Thoracic aorta (tissue), 2 donors: ENCODE measurements around the gene MRE11. TPM values are rescaled to one million over a fixed set of nuclear protein-coding genes. Genes with fewer than 3 reads are reported as not detected.
A peak's percentile ranks its signal among the peaks of the same experiment; 100 is the strongest.

Experiments
- ATAC-seq: fragments of 150-250 bp; one replicate; pipeline ENCODE4 v1.8.0; 2017; ENCODE audit warnings: low read depth; ENCODE audit not compliant: insufficient number of reproducible peaks, low FRiP score
- DNase-seq: peaks from one replicate; pipeline ENCODE4 v3.0.0-alpha.2; 2020; ENCODE audit warnings: low spot score
- H3K27ac ChIP-seq, 2 donors: fragments of 200-600 bp; sonication (generic); 1 replicate in 1 of 2; 2 replicates in 1 of 2; pipeline ENCODE4 v1.5.1; 2016; ENCODE audit warnings: mild to moderate bottlenecking in 2 of 2, moderate library complexity in 2 of 2
- H3K27me3 ChIP-seq: fragments of 200-600 bp; sonication (generic); replicated peaks from 2 replicates; pipeline ENCODE4 v1.6.0; 2016; ENCODE audit warnings: mild to moderate bottlenecking; ENCODE audit not compliant: insufficient read depth
- H3K36me3 ChIP-seq: fragments of 200-600 bp; sonication (generic); one replicate; pipeline ENCODE4 v1.5.1; 2016
- H3K4me1 ChIP-seq, 2 donors: fragments of 200-600 bp; sonication (generic); 1 replicate in 1 of 2; 2 replicates in 1 of 2; pipeline versions ENCODE4 v1.5.1 to v1.6.0; 2016; ENCODE audit warnings: low read depth in 2 of 2, mild to moderate bottlenecking in 1 of 2; ENCODE audit not compliant: control insufficient read depth in 1 of 2
- H3K4me3 ChIP-seq: fragments of 200-600 bp; sonication (generic); 2 replicates; pipeline ENCODE4 v1.5.1; 2016; ENCODE audit warnings: mild to moderate bottlenecking
- H3K9me3 ChIP-seq: fragments of 200-600 bp; sonication (generic); 2 replicates; pipeline ENCODE4 v1.5.1; 2016
- total RNA-seq, 2 donors: library from RNA; depleted of rRNA; stranded (reverse); fragments of >200 nt; gene quantifications; one replicate each; pipeline versions ENCODE4 v1.1.0 to v1.2.3, GENCODE V29; 2016
- TF ChIP-seq, protein P1 (sequence below): fragments of 200-600 bp; sonication (generic); IDR thresholded peaks from one replicate; pipeline ENCODE4 v1.5.1; 2019; ENCODE audit warnings: antibody characterized with exemption

The MRE11 gene
- total RNA-seq, 2 donors from 2014 or later, result 7.9 to 12.6 TPM

DNA sequence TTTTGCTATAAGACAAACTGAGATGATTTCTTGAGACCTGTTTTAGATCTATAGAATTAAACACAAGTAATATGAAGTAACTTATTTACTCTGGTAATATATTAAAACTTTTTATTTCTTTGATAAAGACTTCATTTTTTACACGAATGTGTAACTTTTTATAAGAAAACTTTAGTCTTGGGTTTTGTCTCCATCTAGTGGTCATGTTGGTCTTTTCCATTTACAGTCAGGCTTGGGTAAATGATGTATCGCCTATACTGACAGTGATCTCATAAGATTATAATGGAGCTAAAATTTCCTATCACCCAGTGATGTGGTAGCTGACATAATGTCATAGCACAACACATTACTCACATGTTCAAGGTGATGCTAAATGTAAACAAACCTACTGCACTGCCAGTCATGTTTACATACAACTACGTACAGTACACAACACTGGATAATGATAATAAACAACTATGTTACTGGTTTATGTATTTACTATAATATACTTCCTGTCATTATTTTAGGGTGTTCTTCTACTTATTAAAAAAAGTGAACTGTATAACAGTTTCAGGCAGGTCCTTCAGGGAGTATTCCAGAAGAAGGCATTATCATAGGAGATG is 11.1 kb upstream of the MRE11 start:
- DNase-seq, result no peak
- no peak overlapping the region for H3K27ac ChIP-seq
- TF ChIP-seq, protein P1, sequence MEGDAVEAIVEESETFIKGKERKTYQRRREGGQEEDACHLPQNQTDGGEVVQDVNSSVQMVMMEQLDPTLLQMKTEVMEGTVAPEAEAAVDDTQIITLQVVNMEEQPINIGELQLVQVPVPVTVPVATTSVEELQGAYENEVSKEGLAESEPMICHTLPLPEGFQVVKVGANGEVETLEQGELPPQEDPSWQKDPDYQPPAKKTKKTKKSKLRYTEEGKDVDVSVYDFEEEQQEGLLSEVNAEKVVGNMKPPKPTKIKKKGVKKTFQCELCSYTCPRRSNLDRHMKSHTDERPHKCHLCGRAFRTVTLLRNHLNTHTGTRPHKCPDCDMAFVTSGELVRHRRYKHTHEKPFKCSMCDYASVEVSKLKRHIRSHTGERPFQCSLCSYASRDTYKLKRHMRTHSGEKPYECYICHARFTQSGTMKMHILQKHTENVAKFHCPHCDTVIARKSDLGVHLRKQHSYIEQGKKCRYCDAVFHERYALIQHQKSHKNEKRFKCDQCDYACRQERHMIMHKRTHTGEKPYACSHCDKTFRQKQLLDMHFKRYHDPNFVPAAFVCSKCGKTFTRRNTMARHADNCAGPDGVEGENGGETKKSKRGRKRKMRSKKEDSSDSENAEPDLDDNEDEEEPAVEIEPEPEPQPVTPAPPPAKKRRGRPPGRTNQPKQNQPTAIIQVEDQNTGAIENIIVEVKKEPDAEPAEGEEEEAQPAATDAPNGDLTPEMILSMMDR, result peak; percentile 52
- no peak for ATAC-seq
- H3K4me3 ChIP-seq, result no peak overlapping the region
- H3K36me3 ChIP-seq, result no peaks in the 10 kb centered on the region
- H3K27me3 ChIP-seq, result no peaks in the 10 kb centered on the region
- H3K4me1 ChIP-seq, result no peaks in the 10 kb centered on the region
- H3K9me3 ChIP-seq, result no peaks in the 10 kb centered on the region

DNA sequence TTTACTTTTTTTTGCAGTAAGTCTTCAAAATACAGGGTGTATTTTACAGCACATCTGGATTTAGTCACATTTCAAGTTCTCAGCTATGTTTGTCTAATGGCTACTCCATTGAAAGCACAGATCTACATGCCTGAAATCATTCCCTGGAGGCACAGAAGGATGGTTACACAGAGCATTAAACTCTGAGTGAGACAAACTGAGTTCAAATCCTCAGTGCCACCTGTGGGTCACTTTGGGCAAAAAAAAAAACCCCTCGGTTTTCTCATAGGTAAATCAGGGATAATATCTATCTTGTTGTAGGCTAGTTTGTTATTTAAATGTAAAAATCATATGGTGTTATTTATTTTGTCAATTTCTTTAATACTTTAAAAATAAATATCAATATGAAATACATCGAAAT is 7.9 kb upstream of the MRE11 start:
- Histone ChIP-seq H3K4me1 (no peaks in the 10 kb centered on the region), H3K27ac (no peak overlapping the region), H3K27me3 (no peaks in the 10 kb centered on the region), H3K36me3 (peaks cover 10% of the 10 kb centered on the region), H3K9me3 (no peaks in the 10 kb centered on the region), H3K4me3 (no peak overlapping the region)
- ATAC-seq (no peak), DNase-seq (no peak)
- TF ChIP-seq, protein P1, result no peak

DNA sequence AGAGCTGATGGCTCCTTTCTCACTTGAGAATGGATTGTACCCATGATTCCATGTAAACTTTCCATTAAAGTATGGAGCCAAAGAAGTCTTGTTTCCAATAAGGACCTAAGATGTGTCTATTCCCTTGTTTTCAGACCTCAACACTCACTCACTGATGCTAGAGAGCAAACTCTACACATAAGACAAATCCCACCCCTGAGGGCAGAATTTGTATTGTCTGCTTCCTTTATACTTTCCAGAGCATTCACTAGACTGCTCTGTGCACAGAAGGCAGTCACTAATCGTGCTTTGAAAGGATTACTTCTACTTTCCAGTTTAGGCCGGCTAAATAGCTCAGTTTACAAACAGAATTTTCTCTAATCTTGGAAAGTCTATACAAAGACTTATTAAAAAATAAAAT is 6.5 kb upstream of the MRE11 start:
- Histone ChIP-seq H3K4me3 (no peak overlapping the region), H3K9me3 (no peaks in the 10 kb centered on the region), H3K27ac (no peak overlapping the region), H3K4me1 (peaks cover 0 to 9% of the 10 kb centered on the region in 2 donors), H3K36me3 (peaks cover 10% of the 10 kb centered on the region), H3K27me3 (no peaks in the 10 kb centered on the region)
- DNase-seq (no peak), ATAC-seq (no peak)
- TF ChIP-seq, protein P1, result no peak

DNA sequence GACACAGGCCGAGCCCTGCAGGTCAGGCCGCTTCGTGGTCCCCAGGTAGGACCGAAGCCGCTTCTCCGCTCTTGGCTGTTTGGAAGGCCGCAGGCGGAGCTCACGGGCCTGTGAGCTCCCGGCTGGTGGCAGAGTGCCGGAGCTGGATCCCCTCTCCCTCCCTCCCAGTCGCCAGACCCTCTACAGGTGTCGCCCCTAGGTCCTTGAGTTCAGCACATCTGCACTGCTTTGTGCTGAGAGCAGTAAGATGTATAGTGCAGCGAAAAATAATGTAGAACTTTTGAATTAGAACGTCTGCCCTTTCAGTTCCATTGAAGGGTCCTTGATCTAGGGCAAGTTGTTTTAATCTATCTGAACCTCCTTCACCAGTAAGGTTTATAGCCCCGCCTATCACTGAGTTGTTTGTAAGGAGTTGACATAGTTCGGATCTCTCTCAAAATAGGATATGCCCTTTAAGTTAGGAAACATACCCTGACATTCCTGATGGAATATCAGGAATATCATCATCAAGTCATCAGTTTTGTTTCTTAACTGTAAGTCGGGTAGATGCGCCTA is 559 bp upstream of the MRE11 start:
- no peak for DNase-seq
- peaks cover 13 to 33% of the 10 kb centered on the region in 2 donors for H3K4me1 ChIP-seq
- peak overlapping the region; percentile 97 for H3K4me3 ChIP-seq
- H3K36me3 ChIP-seq, result peaks cover 10% of the 10 kb centered on the region
- peak; percentile 36 for ATAC-seq
- H3K9me3 ChIP-seq, result no peaks in the 10 kb centered on the region
- H3K27ac ChIP-seq, result peak overlapping the region; percentile 78 to 82
- no peaks in the 10 kb centered on the region for H3K27me3 ChIP-seq
- TF ChIP-seq, protein P1, result no peak

DNA sequence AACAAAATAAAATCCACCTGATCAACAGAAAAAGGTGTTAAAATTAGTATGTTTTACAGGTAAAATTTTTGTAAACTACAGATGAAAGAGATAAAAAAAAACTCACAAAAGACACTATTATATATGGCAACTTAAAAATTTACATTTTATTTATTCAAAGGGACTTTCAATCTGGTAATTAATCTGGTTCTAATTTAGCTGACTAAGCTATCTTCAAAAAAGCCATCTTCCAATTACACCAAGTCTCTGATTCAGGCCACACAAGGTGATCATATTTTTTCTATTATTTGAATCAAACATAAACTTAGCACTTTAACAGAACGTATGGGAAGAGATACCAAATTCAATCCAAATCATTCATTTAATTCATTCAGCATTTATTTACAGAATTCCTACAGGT is 7.6 kb downstream of the MRE11 start:
- Histone ChIP-seq H3K27me3 (no peaks in the 10 kb centered on the region), H3K36me3 (peaks cover 12% of the 10 kb centered on the region), H3K4me3 (no peak overlapping the region), H3K9me3 (no peaks in the 10 kb centered on the region), H3K27ac (no peak overlapping the region), H3K4me1 (no peaks in the 10 kb centered on the region)
- TF ChIP-seq, protein P1, result no peak
- ATAC-seq (no peak), DNase-seq (no peak)
